Body of pancreas (tissue), 4 donors: ENCODE results near the gene UCKL1. TPM values are rescaled to one million over a fixed set of nuclear protein-coding genes. Genes with fewer than 3 reads are reported as not detected.
"Not testable (repeated sequence)": the region's sequence is repeated elsewhere in the genome, so short reads cannot be mapped to it uniquely, and the experiment has no call there.

Experiments
- ATAC-seq: fragments of 150-250 bp; one replicate; pipeline ENCODE4 v1.9.1; 2016
- DNase-seq, 4 donors: peaks; one replicate each; pipeline ENCODE4 v3.0.0-alpha.2; 2019
- H3K27ac ChIP-seq, 4 donors: fragments of 200-600 bp; sonication (generic); 1 replicate in 3 of 4; 2 replicates in 1 of 4; pipeline versions ENCODE4 v1.5.1 to v1.6.1; 2016 to 2019; ENCODE audit warnings: mild to moderate bottlenecking in 1 of 4, mixed read lengths in 1 of 4, moderate library complexity in 1 of 4
- H3K27me3 ChIP-seq, 2 donors: fragments of 200-600 bp; sonication (generic); one replicate each; pipeline ENCODE4 v1.6.0; 2016; ENCODE audit warnings: mild to moderate bottlenecking in 1 of 2
- H3K36me3 ChIP-seq, 2 donors: fragments of 200-600 bp; sonication (generic); replicated peaks in 1 of 2; 2 replicates each; pipeline ENCODE4 v1.5.1; 2016; ENCODE audit warnings: low read depth in 2 of 2; ENCODE audit not compliant: insufficient read depth in 1 of 2
- H3K4me1 ChIP-seq: fragments of 200-600 bp; sonication (generic); one replicate; pipeline ENCODE4 v1.6.0; 2016
- H3K4me3 ChIP-seq, 2 donors: fragments of 200-600 bp; sonication (generic); 1 replicate in 1 of 2; 2 replicates in 1 of 2; pipeline ENCODE4 v1.5.1; 2016 to 2019
- H3K9me3 ChIP-seq, 3 donors: fragments of 200-600 bp; sonication (generic); 1 replicate in 2 of 3; 2 replicates in 1 of 3; pipeline ENCODE4 v1.5.1; 2016
- POLR2A ChIP-seq, 3 donors: fragments of 450-650 bp; IDR thresholded peaks; one replicate each; pipeline ENCODE4 v1.6.1; 2016; ENCODE audit warnings: antibody characterized with exemption in 3 of 3, mild to moderate bottlenecking in 2 of 3
- WGBS, 2 donors: methylation state at CpG; one replicate each; pipeline ENCODE4 v1.1.5; 2017; 5-methylcytosine and 5-hydroxymethylcytosine counted together
- intact Hi-C: fragments of 100-400 bp; cut with DNase I; formaldehyde crosslinking; loops from one replicate; pipeline ENCODE4 v1.15.1; 2023
- total RNA-seq, 2 donors: library from RNA; depleted of rRNA; stranded (reverse); fragments of >200 nt; gene quantifications; one replicate each; pipeline ENCODE4 v1.1.0, GENCODE V29; 2016
- TF ChIP-seq, protein P1 (sequence below), 7 experiments: fragments of 450-650 bp in 4 of 7; fragments of 200-600 bp in 3 of 7; sonication (generic) in 3 of 7; IDR thresholded peaks; one replicate each; pipeline ENCODE4 v1.5.1; 2016 to 2019; ENCODE audit warnings: antibody characterized with exemption in 7 of 7

UCKL1 gene
- total RNA-seq, 2 donors from 2014 or later = 21.0 to 26.0 TPM

- TF ChIP-seq POLR2A (IDR thresholded peaks at IDR 0.05) = no peak
- TF ChIP-seq, protein P1, sequence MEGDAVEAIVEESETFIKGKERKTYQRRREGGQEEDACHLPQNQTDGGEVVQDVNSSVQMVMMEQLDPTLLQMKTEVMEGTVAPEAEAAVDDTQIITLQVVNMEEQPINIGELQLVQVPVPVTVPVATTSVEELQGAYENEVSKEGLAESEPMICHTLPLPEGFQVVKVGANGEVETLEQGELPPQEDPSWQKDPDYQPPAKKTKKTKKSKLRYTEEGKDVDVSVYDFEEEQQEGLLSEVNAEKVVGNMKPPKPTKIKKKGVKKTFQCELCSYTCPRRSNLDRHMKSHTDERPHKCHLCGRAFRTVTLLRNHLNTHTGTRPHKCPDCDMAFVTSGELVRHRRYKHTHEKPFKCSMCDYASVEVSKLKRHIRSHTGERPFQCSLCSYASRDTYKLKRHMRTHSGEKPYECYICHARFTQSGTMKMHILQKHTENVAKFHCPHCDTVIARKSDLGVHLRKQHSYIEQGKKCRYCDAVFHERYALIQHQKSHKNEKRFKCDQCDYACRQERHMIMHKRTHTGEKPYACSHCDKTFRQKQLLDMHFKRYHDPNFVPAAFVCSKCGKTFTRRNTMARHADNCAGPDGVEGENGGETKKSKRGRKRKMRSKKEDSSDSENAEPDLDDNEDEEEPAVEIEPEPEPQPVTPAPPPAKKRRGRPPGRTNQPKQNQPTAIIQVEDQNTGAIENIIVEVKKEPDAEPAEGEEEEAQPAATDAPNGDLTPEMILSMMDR (IDR thresholded peaks at IDR 0.05) = no peak
- H3K4me1 ChIP-seq = peaks cover 30% of the 10 kb centered on the region
- WGBS, 2 donors = 57 to 69% methylated on average over 9 to 18 of the region's 18 CpGs
These were observed 16.3 kb upstream of the UCKL1 start for GRCh38 chr20:63972312-63973159.

DNA sequence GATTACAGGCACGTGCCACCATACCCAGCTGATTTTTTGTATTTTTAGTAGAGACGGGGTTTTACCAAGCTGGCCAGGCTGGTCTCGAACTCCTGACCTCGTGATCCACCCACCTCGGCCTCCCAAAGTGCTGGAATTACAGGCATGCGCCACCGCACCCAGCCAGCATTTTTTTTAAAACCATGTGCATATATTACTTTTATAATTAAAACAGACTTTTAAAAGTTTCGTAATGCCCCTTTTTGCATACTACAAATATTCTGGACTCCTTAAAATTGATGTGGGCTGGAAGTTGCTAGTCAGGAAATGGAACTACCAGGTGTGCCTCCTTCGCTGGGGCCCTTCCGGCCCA lies 15.7 kb upstream of the UCKL1 start:
- H3K9me3 ChIP-seq, H3K27me3 ChIP-seq, ATAC-seq, intact Hi-C loops, H3K27ac ChIP-seq, H3K36me3 ChIP-seq, H3K4me3 ChIP-seq, DNase-seq: not testable (repeated sequence)
- peaks cover 30% of the 10 kb centered on the region for H3K4me1 ChIP-seq
- 83 to 86% methylated on average over 10 of the region's 10 CpGs for WGBS, 2 donors

More at GRCh38 chr20:63972312-63973159, 16.3 kb upstream of the UCKL1 start:
- ATAC-seq = no peak
- Histone ChIP-seq H3K36me3 (no peaks in the 10 kb centered on the region), H3K4me3 (no peak overlapping the region), H3K27me3 (no peaks in the 10 kb centered on the region), H3K27ac (no peak overlapping the region), H3K9me3 (no peaks in the 10 kb centered on the region)
- DNase-seq = peak in 1 of 4 donors; percentile 4
- intact Hi-C loops = no loop called here

DNA sequence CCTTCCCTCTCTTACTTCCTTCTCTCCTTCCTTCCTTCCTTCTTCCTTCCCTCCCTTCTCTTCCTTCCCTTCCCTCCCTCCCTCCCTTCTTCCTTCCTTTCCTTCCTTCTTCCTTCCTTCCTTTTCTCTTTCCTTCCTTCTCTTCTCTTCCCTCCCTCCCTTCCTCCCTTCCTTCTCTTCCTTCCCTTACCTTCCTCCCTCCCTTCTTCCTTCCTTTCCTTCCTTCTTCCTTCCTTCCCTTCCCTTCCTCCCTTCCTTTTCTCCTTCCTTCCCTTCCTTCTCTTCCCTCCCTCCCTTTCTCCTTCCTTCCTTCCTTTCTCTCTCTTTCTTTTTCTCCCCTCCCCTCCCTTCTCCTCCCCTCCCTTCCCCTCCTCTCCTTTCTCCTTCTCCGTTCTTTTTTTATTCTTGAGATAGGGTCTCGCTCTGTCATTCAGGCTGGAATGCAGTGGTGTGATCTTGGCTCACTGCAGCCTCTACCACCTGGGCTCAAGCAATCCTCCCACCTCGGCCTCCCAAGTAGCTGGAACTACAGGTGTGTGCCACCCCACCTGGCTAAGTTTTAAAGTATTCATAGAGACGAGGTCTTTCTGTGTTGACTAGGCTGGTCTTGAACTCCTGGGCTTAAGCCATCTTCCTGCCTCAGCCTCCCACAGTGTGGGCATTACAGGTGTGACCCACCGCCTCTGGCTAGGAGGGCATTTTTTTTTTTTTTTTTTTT lies 14.7 kb upstream of the UCKL1 start:
- 93 to 99% methylated on average over 5 of the region's 5 CpGs for WGBS, 2 donors
- no peak for TF ChIP-seq POLR2A (IDR thresholded peaks at IDR 0.05)
- TF ChIP-seq, protein P1 (IDR thresholded peaks at IDR 0.05) = no peak
- Histone ChIP-seq H3K27ac (no peak overlapping the region), H3K9me3 (no peaks in the 10 kb centered on the region), H3K27me3 (no peaks in the 10 kb centered on the region), H3K4me3 (no peak overlapping the region), H3K36me3 (peaks cover 0 to 4% of the 10 kb centered on the region in 2 donors), H3K4me1 (peaks cover 30% of the 10 kb centered on the region)
- ATAC-seq = no peak
- DNase-seq = no peak
- intact Hi-C loops = no loop called here

- peak within 1 kb of the TSS in 3 of 4 donors; percentile 56 to 75 (median 68) for H3K27ac ChIP-seq
These were observed 13.9 kb upstream of the UCKL1 start, which contains the start of gene ZNF512B for GRCh38 chr20:63969838-63970713. Gene ZNF512B (minus strand): TSS chr20:63969930. CDS start chr20:63967950, 1,980 bp downstream.

More at GRCh38 chr20:63969838-63970713, 13.9 kb upstream of the UCKL1 start, which contains the start of gene ZNF512B:
- no peaks in the 10 kb centered on the region for H3K9me3 ChIP-seq
- 4 to 8% methylated on average over 13 to 64 of the region's 73 CpGs for WGBS, 2 donors
- ATAC-seq (peak; percentile 72), DNase-seq (peak; percentile 77 to 81 (median 78))
- H3K36me3 ChIP-seq = peaks cover 0 to 4% of the 10 kb centered on the region in 2 donors
- intact Hi-C loops = loop anchor here (10.0 kb wide), 1 partner anchor 425 kb away; the partner anchor contains the start of gene SRMS
- H3K4me3 ChIP-seq = peak within 1 kb of the TSS; percentile 40 to 45
- TF ChIP-seq POLR2A (IDR thresholded peaks at IDR 0.05) = no peak
- TF ChIP-seq, protein P1 (IDR thresholded peaks at IDR 0.05) = no peak
- H3K4me1 ChIP-seq = peaks cover 30% of the 10 kb centered on the region
- H3K27me3 ChIP-seq = no peaks in the 10 kb centered on the region
